DMS153 treated with DMSO at 0.1 percent for 48 hours (cell line): ENCODE data around the gene SNTG2.
A peak's percentile ranks its signal among the peaks of the same experiment; 100 is the strongest.

ENCODE experiments used
- DNase-seq: peaks from one replicate; lab custom pipeline; 2025; ENCODE audit not compliant: unreplicated experiment; lab: John Stamatoyannopoulos, UW

Gene SNTG2

GRCh38 chr2:1230155-1230893 is 279.7 kb downstream of the SNTG2 start:
- DNase-seq, result no peak

GRCh38 chr2:1231466-1232063 is 280.9 kb downstream of the SNTG2 start:
- no peak for DNase-seq

GRCh38 chr2:1233281-1233680 is 282.6 kb downstream of the SNTG2 start:
- peak; percentile 37 for DNase-seq

GRCh38 chr2:1234731-1235308 is 284.2 kb downstream of the SNTG2 start:
- DNase-seq, result no peak

- no peak for DNase-seq
Observed at GRCh38 chr2:1235806-1236205, 285.2 kb downstream of the SNTG2 start.

GRCh38 chr2:1236606-1237005 is 286.0 kb downstream of the SNTG2 start:
- no peak for DNase-seq

GRCh38 chr2:1237783-1238182 is 287.1 kb downstream of the SNTG2 start:
- DNase-seq, result no peak

GRCh38 chr2:1238598-1239138 is 288.0 kb downstream of the SNTG2 start:
- DNase-seq, result no peak

GRCh38 chr2:1245193-1245592 is 294.5 kb downstream of the SNTG2 start:
- no peak for DNase-seq

- no peak for DNase-seq
Observed at GRCh38 chr2:1246239-1246638, 295.6 kb downstream of the SNTG2 start.

- no peak for DNase-seq
Observed at GRCh38 chr2:1246991-1247390, 296.3 kb downstream of the SNTG2 start.

GRCh38 chr2:1248187-1248586 is 297.5 kb downstream of the SNTG2 start:
- no peak for DNase-seq

GRCh38 chr2:1249897-1250687 is 299.4 kb downstream of the SNTG2 start:
- no peak for DNase-seq

GRCh38 chr2:1251520-1251919 is 300.9 kb downstream of the SNTG2 start:
- DNase-seq, result no peak

- no peak for DNase-seq
Observed at GRCh38 chr2:1253629-1254028, 303.0 kb downstream of the SNTG2 start.

- DNase-seq, result no peak
Observed at GRCh38 chr2:1254662-1255343, 304.2 kb downstream of the SNTG2 start.

GRCh38 chr2:1256632-1257324 is 306.1 kb downstream of the SNTG2 start:
- no peak for DNase-seq

- DNase-seq, result no peak
Observed at GRCh38 chr2:1257334-1257733, 306.7 kb downstream of the SNTG2 start.

GRCh38 chr2:1259746-1260145 is 309.1 kb downstream of the SNTG2 start:
- no peak for DNase-seq

GRCh38 chr2:1262609-1263008 is 312.0 kb downstream of the SNTG2 start:
- DNase-seq, result no peak
